Neural crest cell (in vitro differentiated cells): ENCODE data around the gene IL10RA. TPM values are rescaled to one million over a fixed set of nuclear protein-coding genes. Genes with fewer than 3 reads are reported as not detected.

ENCODE experiments used
- DNase-seq: peaks from one replicate; pipeline ENCODE4 v3.0.0; 2021; ENCODE audit warnings: low read depth, mixed read lengths, low spot score
- H3K27ac Mint-ChIP-seq: one replicate; pipeline ENCODE4 v1.8.0; 2021; ENCODE audit warnings: mild to moderate bottlenecking, mixed read lengths; ENCODE audit not compliant: unreplicated experiment
- H3K27me3 Mint-ChIP-seq: 2 replicates; pipeline ENCODE4 v1.8.0; 2021; ENCODE audit warnings: low read depth, mild to moderate bottlenecking, mixed read lengths
- H3K36me3 Mint-ChIP-seq: 2 replicates; pipeline ENCODE4 v1.8.0; 2021; ENCODE audit warnings: low read depth, mild to moderate bottlenecking, mixed read lengths
- H3K4me1 Mint-ChIP-seq: 2 replicates; pipeline ENCODE4 v1.8.0; 2021; ENCODE audit warnings: mixed read lengths
- H3K4me3 Mint-ChIP-seq: one replicate; pipeline ENCODE4 v1.8.0; 2021; ENCODE audit warnings: mild to moderate bottlenecking, mixed read lengths
- H3K9me3 Mint-ChIP-seq: 2 replicates; pipeline ENCODE4 v1.8.0; 2021; ENCODE audit warnings: mixed read lengths
- CTCF ChIP-seq: fragments of 200-600 bp; sonication (generic); conservative IDR thresholded peaks from 2 replicates; pipeline ENCODE4 v1.5.0; 2021; ENCODE audit warnings: antibody characterized with exemption, mild to moderate bottlenecking
- total RNA-seq: library from RNA; stranded (reverse); gene quantifications from 2 replicates; pipeline ENCODE4 v1.2.1, GENCODE V29; 2021

Gene IL10RA
- total RNA-seq, 1 donor from 2014 or later: 0.37 TPM

GRCh38 chr11:117959438-117960149 is 26.6 kb upstream of the IL10RA start:
- H3K4me1 Mint-ChIP-seq: peaks cover 4% of the 10 kb centered on the region
- H3K27me3 Mint-ChIP-seq: no peaks in the 10 kb centered on the region
- H3K36me3 Mint-ChIP-seq: no peaks in the 10 kb centered on the region
- H3K27ac Mint-ChIP-seq: no peak overlapping the region
- H3K4me3 Mint-ChIP-seq: no peak overlapping the region
- no peak for DNase-seq
- H3K9me3 Mint-ChIP-seq: peaks cover 7% of the 10 kb centered on the region
- TF ChIP-seq CTCF: no peak

GRCh38 chr11:117960406-117960805 is 25.8 kb upstream of the IL10RA start:
- TF ChIP-seq CTCF: no peak
- Mint-ChIP-seq H3K4me3 (no peak overlapping the region), H3K27me3 (no peaks in the 10 kb centered on the region), H3K27ac (no peak overlapping the region), H3K9me3 (peaks cover 7% of the 10 kb centered on the region), H3K36me3 (no peaks in the 10 kb centered on the region), H3K4me1 (peaks cover 4% of the 10 kb centered on the region)
- no peak for DNase-seq

GRCh38 chr11:117961896-117962295 is 24.3 kb upstream of the IL10RA start:
- Mint-ChIP-seq H3K27me3 (no peaks in the 10 kb centered on the region), H3K27ac (no peak overlapping the region), H3K4me1 (peaks cover 4% of the 10 kb centered on the region), H3K36me3 (no peaks in the 10 kb centered on the region), H3K4me3 (no peak overlapping the region), H3K9me3 (peaks cover 7% of the 10 kb centered on the region)
- DNase-seq: no peak
- no peak for TF ChIP-seq CTCF

- no peak for TF ChIP-seq CTCF
- no peaks in the 10 kb centered on the region for H3K36me3 Mint-ChIP-seq
- no peaks in the 10 kb centered on the region for H3K27me3 Mint-ChIP-seq
- H3K27ac Mint-ChIP-seq: no peak overlapping the region
- no peak overlapping the region for H3K4me3 Mint-ChIP-seq
- peaks cover 4% of the 10 kb centered on the region for H3K4me1 Mint-ChIP-seq
- no peak for DNase-seq
- H3K9me3 Mint-ChIP-seq: peaks cover 2% of the 10 kb centered on the region
Observed at GRCh38 chr11:117962826-117963225, 23.4 kb upstream of the IL10RA start.

- TF ChIP-seq CTCF: no peak
Observed at GRCh38 chr11:117966908-117967307, 19.3 kb upstream of the IL10RA start.

More at GRCh38 chr11:117966908-117967307, 19.3 kb upstream of the IL10RA start:
- Mint-ChIP-seq H3K4me3 (no peak overlapping the region), H3K4me1 (no peaks in the 10 kb centered on the region), H3K36me3 (no peaks in the 10 kb centered on the region), H3K27me3 (no peaks in the 10 kb centered on the region), H3K27ac (no peak overlapping the region), H3K9me3 (no peaks in the 10 kb centered on the region)
- DNase-seq: no peak
